Activated naive CD4-positive, alpha-beta T cell treated with anti-CD3 and anti-CD28 coated beads, Interleukin-2, amount 50 U/mL, for 16 hours (primary cell): Measurements from ENCODE around the gene HMX3.

Experiments
- DNase-seq: peaks from one replicate; pipeline ENCODE4 v3.0.0-alpha.2; 2020

The HMX3 gene

DNA sequence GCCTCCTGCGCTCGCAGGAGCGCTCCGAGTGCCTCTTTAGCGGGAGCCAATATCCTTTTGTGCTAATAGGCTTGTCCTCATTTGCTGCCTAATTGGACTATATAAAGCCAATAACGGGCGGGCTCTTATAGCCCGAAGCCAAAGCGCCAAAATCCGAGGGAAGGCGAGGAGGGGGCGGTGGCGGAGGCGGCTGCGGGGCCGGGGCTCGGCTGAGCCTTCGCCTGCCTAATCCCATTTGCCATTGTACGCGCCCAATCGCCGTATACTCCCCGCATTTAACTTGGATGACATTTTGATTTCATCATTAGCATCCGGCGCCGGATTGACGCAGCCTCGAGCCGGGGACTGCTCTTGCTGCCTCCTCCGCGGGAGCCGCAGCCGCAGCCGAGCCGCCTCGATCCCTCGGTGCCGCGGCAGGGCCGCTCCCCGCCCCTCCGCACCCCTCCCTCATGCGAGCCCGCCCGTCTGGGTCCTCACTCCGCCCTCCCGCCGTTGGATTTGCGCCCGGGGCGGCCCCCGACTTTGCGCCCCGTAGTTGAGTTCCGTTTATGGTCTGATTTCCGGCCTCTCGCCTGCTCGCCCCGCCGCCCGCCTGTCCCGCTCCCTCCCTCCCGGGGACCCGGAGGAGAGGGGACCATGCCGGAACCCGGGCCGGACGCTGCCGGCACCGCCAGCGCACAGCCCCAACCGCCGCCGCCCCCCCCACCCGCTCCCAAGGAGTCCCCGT, at the start of gene HMX3:
Gene HMX3 (plus strand): TSS at position 556 of the 727 bp plus-strand sequence. CDS start 81 bp downstream, at position 637.
- DNase-seq: peak; percentile 54

DNA sequence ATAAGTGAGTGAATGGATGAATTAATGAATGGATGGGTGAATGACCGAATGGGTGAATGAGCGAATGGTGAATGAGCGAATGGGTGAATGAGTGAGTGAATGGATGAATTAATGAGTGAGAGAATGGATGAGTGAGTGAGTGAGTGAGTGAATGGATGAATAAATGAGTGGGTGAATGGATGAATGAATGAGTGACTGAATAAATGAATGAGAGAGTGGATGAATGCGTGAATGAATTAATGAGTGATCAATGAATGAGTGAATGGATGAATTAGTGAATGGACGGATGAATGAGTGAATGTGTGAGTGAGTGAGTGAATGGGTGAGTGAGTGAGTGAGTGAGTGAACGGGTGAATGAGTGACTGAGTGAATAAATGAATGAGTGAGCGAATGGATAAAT, 49.5 kb upstream of the HMX3 start:
- DNase-seq: no peak

- DNase-seq: no peak
Observed at GRCh38 chr10:123087348-123087747, 48.4 kb upstream of the HMX3 start.

GRCh38 chr10:123087786-123088185, 48.0 kb upstream of the HMX3 start:
- no peak for DNase-seq

DNA sequence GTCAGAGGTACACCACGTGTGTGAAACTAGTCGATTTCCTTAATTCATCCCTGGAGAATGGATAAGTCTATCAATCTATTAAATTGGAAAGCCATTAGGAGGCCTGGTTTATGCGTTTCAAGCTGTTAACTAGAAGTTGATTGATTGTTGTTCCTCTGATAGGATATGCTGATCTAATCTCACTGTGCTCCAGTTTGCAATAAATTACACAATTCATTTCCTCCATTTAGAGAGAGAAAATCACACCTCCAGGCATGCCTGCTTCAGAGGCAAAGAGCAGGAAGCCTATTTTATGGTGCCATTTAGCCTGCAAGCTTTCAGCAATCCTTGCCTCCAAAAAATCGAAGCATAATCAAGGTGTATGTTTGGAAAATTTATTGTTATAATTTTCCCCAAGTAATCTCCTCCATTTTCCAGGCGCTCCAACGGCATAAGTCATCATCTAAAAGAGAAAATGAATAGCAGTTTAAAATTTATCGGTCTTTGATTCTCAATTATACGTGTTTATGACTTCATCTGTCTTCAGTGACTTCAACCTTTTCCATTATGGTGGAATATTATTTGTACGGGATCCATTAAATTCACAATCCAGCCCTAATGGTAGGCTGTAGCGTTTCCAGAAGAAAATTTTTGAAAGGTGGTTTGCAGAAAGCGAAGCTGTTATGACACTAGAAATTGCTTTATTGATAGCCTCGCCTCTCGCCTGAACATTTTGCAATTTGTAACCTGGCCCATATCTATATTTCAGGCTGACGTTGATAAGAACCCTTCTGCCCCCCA, 42.9 kb upstream of the HMX3 start:
- DNase-seq: no peak

- DNase-seq: no peak
Observed at GRCh38 chr10:123093489-123093888, 42.3 kb upstream of the HMX3 start.

GRCh38 chr10:123096452-123096851, 39.3 kb upstream of the HMX3 start:
- DNase-seq: no peak

GRCh38 chr10:123097039-123097438, 38.7 kb upstream of the HMX3 start:
- DNase-seq: no peak

GRCh38 chr10:123100030-123100762, 35.6 kb upstream of the HMX3 start:
- no peak for DNase-seq

- no peak for DNase-seq
Observed at GRCh38 chr10:123101872-123102271, 33.9 kb upstream of the HMX3 start.

- DNase-seq: no peak
Observed at GRCh38 chr10:123102673-123103072, 33.1 kb upstream of the HMX3 start.

DNA sequence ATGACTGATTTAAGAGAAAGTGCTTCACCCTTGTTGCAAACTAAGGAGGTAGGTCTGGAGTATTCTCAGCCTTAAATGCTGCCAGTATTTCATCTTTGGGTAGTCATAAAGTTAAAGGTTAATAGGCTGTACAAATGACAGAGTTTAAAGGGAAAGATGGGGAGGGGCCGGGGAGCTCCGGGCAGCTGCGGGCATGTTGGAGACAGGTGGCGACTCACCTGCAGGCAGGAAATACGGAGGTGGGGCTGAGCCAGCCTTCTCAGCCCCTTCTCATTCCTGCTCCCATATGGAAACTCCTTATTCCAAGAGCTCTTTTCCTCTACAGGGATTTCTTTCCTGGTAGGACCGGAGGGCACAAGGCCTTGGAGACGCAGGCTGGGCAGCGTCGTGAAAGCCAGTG, 31.8 kb upstream of the HMX3 start:
- DNase-seq: no peak

- no peak for DNase-seq
Observed at GRCh38 chr10:123109466-123109865, 26.3 kb upstream of the HMX3 start.

DNA sequence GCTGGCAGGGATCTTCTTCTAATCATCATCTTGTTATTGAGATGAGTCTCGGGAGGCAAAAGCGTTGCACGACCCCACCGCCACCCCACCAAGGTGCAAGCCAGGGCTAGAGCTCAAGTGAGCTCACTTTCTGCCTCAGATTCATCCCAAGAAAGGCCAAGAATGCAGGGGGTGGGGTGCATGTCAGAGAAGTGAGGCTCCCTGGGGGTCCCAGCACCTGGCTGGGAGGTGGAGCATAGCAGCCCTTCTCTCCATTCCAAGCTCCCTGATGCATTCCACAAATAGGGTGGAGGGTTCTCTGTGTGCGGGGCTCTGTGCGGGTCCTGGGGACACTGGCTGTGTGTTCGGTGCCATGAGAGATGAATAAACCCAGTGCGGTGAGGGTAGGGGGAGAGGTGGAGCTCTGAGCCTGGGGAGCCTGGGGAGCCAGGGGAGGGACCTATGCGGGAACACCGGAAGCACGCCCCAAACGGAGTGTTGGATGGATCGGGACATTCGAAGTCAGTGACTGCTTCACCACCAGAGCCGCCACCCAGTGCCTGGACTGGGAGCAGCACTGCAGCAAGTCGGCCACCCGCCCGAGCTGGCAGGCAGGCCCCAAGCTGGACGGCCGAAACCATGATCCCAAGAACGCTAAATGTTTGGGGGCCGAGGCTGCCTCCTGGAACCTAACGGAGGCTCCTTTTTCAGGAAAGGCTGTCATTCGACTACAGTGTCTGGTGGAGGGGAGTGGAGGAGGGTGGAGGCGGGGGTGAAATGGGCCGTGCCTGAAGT, 17.9 kb upstream of the HMX3 start:
- no peak for DNase-seq

- DNase-seq: no peak
Observed at GRCh38 chr10:123119081-123119480, 16.7 kb upstream of the HMX3 start.

DNA sequence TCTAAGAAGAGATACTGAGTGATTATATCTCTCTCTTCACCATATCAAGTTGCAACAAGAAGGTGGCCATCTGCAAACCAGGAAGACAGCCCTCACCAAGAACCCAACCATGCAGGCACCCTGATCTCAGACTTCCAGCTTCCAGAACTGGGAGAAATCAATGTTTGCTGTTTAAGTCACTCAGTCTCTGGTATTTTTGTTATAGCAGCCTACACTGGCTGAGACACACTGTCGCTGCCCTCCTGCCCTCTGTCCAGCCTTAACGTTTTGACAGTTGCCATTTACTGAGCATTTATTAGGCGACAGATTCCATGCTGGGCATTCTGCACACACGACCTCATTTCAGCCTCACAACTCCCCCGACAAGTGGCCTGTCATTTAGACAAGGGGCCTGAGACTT, 9.5 kb upstream of the HMX3 start:
- DNase-seq: no peak

GRCh38 chr10:123129618-123130271, 6.0 kb upstream of the HMX3 start:
- no peak for DNase-seq

- DNase-seq: peak; percentile 87
Observed at GRCh38 chr10:123132576-123133477, 2.9 kb upstream of the HMX3 start.

DNA sequence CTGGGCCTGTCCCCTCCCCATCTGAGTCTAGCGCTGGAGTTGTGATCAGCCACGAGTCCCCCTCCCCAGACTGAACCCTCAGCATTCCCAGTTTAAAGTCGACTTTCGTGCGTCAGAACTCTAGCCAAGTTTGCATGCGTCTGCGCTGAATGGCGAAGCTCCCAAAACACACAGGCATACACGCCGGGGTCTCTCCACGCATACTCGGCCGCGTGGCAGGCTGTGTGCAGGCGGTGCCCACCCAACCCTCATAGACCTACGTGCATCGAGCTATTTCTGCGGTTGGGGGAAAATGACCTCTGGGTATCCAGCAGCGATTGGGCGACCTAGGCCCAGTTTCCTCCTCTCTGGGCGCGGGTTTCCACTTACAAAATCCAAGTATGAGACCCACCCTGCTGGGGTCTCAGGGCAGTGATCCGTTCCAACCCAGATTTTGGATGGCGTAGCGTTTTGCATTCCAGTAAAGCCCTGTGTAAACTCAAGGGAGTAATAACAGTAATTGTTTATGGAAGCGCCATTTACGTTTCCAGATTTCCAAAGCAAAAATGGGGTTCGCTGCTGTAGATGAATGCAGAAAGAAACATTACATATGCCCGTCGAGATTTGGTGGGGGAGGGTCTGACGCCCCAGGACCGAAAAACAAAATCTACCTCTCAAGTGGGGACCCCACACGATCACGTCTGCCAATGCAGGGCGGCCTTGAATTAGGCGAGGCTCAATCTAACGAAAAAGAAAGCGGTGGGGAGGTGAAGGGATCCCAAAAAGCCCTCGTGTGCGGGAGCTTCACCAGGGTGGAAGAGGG, 2.0 kb upstream of the HMX3 start:
- no peak for DNase-seq

DNA sequence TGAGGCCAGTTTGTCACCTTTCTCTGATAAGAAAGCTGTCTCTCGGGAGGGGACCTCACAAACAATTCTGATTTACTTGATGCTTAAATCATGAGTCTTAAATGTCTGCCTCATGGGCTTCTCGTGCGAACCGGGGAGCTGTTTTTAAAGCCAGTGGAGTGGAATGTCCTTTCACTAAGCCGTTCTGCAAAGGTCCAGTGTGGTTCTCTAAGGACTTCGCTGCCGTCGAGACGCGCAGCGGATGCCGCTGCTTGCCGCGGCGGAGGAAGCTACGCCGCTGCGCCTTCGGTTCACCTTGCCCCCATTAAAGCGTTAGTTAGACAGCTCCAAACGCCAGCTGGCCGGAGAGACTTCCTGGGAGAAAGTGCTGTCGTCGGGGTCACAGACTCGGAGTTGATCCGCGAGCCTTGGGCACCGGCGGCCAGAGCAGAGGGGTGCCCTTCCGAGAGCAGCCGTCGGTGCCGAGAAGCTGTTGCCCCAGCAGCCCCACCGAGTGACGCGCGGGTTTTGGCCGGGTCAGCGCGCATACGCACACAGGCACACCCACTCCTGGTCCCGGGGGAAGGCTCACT, 1.3 kb upstream of the HMX3 start:
- DNase-seq: no peak
